Uterus (tissue), 2 donors: Measurements from ENCODE around the gene LMO3.

Source experiments
- CTCF ChIP-seq, 4 experiments: fragments of 200-600 bp in 2 of 4; fragments of 450-650 bp in 2 of 4; sonication (generic) in 2 of 4; IDR thresholded peaks; one replicate each; pipeline ENCODE4 v1.5.1; 2016 to 2019; ENCODE audit warnings: antibody characterized with exemption in 4 of 4, mild to moderate bottlenecking in 2 of 4, moderate library complexity in 1 of 4
- POLR2A ChIP-seq, 2 donors: fragments of 450-650 bp; IDR thresholded peaks; one replicate each; pipeline ENCODE4 v1.6.1; 2016; ENCODE audit warnings: antibody characterized with exemption in 2 of 2, mild to moderate bottlenecking in 1 of 2, moderate library complexity in 1 of 2

- TF ChIP-seq CTCF (IDR thresholded peaks at IDR 0.05) (no peak), POLR2A (IDR thresholded peaks at IDR 0.05) (no peak)
These were observed 28.8 kb upstream of the LMO3 start for GRCh38 chr12:16634786-16635185.
